Stimulated activated naive CD8-positive, alpha-beta T cell treated with anti-CD3 and anti-CD28 coated beads, Interleukin-15, amount 100 ng/mL, for 72 hours (primary cell): ENCODE measurements around the gene OTOG.
"Not testable (repeated sequence)": the region's sequence is repeated elsewhere in the genome, so short reads cannot be mapped to it uniquely, and the experiment has no call there.

Experiments
- ATAC-seq: fragments of 150-1000 bp; cut with Tn5 transposase; 2 replicates; pipeline ENCODE4 v1.10.0; 2021; ENCODE audit warnings: mild to moderate bottlenecking, moderate library complexity
- DNase-seq, 2 donors: peaks; one replicate each; pipeline ENCODE4 v3.0.0; 2021 to 2022
- H3K27ac Mint-ChIP-seq, 2 donors: one replicate each; pipeline ENCODE4 v1.8.0; 2022; ENCODE audit warnings: mild to moderate bottlenecking in 2 of 2, mixed read lengths in 2 of 2, moderate library complexity in 2 of 2
- H3K27me3 Mint-ChIP-seq: one replicate; pipeline ENCODE4 v1.8.0; 2022; ENCODE audit warnings: mixed read lengths
- H3K4me1 Mint-ChIP-seq: one replicate; pipeline ENCODE4 v1.8.0; 2022; ENCODE audit warnings: mild to moderate bottlenecking, mixed read lengths
- H3K4me3 Mint-ChIP-seq, 2 donors: one replicate each; pipeline ENCODE4 v1.8.0; 2022; ENCODE audit warnings: mild to moderate bottlenecking in 2 of 2, mixed read lengths in 2 of 2, moderate library complexity in 1 of 2
- H3K9me3 Mint-ChIP-seq, 2 donors: one replicate each; pipeline ENCODE4 v1.8.0; 2022; ENCODE audit warnings: mixed read lengths in 2 of 2

The OTOG gene

DNA sequence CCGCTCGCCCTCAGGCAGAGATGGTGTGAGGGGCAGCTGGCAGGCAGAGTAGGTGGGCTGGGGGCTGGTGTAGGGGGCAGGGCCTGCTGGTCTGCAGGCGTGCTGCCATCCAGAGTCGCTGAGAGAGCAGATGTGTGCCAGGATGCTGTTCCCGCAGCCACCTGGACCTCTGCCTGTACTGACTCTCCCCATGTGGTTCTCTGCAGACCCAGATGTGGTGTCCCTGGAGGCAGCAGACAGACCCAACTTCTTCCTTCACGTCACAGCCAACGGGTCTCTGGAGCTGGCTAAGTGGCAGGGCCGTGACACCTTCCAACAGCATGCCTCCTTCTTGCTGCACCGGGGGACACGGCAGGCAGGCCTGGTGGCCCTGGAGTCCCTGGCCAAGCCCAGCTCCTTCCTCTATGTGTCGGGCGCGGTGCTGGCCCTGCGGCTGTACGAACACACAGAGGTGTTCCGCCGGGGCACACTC lies 58.6 kb downstream of the OTOG start:
- Mint-ChIP-seq H3K4me1 (peaks cover 14% of the 10 kb centered on the region), H3K9me3 (no peaks in the 10 kb centered on the region), H3K27ac (no peak overlapping the region), H3K27me3 (peaks cover 10% of the 10 kb centered on the region), H3K4me3 (no peak overlapping the region)
- DNase-seq (no peak), ATAC-seq (no peak)

DNA sequence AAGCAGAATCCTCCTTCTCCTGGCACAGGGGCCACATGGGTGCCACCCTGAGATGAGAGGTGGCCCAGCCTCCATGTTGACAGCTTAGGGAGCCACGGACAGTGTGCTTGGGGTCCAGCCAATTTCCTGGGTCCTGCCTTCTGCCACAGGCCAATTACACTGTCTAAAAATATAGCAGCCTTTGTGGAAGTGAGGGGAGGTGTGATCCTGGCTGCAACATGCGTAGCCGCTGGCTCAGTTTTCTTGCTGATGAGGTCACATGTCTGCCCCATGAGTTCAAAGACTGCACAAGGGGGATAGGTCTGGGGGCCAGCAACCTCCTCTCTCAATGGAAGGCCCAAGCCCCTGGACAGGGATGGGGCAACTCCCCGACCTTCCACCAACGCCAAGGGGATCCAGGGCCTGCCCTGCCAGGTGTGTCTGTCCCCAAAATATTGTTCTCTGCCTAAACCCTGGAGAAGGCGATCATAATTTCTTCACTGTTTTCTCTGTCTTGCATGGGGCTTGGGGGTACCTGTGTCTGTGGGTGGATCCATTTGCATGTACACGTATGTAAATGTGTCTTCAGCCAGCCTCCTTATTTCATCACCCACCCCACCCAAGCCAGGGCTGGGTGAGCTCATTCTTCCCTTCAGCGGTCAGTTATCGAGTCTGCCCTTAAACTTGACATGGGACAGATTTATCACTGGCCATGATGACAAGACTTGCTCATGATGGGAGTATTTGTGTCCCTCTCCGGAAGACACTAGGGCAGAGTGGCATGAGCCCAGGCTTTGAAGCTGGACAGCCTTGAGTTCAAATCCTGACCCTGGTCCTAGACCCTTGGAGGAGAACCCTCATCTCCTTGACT lies 59.4 kb downstream of the OTOG start:
- DNase-seq = no peak
- peaks cover 10% of the 10 kb centered on the region for H3K27me3 Mint-ChIP-seq
- no peaks in the 10 kb centered on the region for H3K9me3 Mint-ChIP-seq
- ATAC-seq = no peak
- peak overlapping the region in 1 of 2 donors; percentile 53 for H3K27ac Mint-ChIP-seq
- H3K4me1 Mint-ChIP-seq = peaks cover 6% of the 10 kb centered on the region
- no peak overlapping the region for H3K4me3 Mint-ChIP-seq

DNA sequence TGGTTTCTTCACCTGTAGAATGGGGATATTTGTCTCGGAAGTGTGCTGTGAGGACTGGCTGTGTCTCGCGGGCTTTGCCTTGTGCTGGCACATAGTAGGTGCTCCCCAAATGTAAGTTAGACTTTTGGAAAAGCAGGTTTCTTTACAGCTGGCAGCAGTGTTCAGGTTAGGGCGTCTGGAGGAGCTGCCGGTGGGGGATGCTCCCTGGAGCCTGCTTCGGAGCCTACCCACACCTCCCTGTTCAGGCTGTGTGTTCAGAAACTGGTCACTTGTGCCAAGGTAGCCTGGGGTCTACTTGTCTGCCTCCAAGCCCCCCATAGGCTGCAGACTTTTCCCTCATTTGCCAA lies 60.0 kb downstream of the OTOG start:
- peaks cover 10% of the 10 kb centered on the region for H3K27me3 Mint-ChIP-seq
- H3K9me3 Mint-ChIP-seq = no peaks in the 10 kb centered on the region
- H3K4me3 Mint-ChIP-seq = no peak overlapping the region
- ATAC-seq (no peak), DNase-seq (no peak)
- peaks cover under 1% of the 10 kb centered on the region for H3K4me1 Mint-ChIP-seq
- peak overlapping the region in 1 of 2 donors; percentile 43 for H3K27ac Mint-ChIP-seq

DNA sequence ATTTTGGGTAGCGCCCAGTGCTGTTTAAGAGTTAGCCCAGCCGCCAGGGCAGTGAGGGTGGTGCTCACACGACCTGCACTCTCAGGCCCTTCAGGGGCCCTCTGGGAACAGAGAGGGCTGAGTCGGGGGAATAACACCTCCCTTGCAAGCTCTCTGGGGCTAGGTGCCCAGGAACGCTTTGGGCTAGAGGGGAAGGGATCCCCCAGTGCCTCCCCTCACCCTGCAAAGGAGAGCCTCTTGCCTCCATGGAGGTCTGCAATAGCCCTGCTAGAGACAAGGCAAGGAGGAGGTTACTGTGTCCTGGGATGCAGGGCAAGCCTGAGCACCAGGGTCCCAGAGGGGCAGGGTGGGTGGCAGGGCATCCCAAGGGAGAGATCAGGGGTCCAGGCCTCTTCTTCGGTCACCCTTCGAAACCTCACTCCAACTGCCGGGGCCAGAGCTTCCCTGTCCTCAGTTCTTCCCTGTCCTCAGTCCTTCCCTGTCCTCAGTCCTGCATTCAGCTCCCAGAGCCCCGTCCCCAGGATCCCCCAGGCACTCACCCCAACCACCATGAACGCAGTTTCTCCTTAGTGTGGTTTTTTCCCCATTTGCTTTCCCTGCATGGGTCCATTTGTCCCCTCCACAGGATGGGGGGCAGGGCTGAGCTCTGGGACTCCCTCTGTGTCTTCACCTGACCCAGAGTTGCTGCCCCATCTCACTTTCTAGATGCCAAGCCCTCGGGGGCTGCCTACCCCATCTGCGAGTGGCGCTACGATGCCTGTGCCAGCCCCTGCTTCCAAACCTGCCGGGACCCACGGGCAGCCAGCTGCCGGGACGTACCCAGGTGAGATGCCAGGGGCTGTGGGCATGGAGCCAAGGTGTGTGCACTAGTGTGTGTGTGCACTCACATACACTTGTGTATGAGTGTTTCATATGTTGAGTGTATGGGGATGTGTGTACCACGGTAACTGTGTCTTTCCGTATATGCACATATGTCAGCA lies 60.8 kb downstream of the OTOG start:
- DNase-seq = no peak
- Mint-ChIP-seq H3K27me3 (peaks cover 10% of the 10 kb centered on the region), H3K27ac (peak overlapping the region in 1 of 2 donors; percentile 43), H3K4me1 (no peaks in the 10 kb centered on the region), H3K4me3 (no peak overlapping the region), H3K9me3 (no peaks in the 10 kb centered on the region)
- ATAC-seq = no peak

DNA sequence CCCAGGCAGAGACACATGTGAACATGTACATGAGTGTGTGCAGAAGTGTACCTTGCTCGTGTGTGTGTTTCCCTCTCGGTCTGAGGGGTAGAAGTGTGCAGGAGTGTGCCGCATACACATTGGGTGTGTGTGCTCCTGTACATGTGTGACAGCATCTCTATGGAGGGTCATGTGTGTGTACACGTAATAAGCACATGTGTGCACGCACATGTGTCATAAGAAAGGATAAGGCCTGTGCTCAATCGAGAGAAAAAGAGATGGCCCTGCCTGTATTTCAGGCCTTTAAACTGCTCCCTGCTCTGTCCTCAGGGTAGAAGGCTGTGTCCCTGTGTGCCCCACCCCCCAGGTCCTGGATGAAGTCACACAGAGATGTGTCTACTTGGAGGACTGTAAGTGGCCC lies 61.8 kb downstream of the OTOG start:
- DNase-seq (no peak), ATAC-seq (no peak)
- no peaks in the 10 kb centered on the region for H3K9me3 Mint-ChIP-seq
- no peak overlapping the region for H3K4me3 Mint-ChIP-seq
- peak overlapping the region in 1 of 2 donors; percentile 30 for H3K27ac Mint-ChIP-seq
- H3K4me1 Mint-ChIP-seq = no peaks in the 10 kb centered on the region
- peaks cover 10% of the 10 kb centered on the region for H3K27me3 Mint-ChIP-seq

DNA sequence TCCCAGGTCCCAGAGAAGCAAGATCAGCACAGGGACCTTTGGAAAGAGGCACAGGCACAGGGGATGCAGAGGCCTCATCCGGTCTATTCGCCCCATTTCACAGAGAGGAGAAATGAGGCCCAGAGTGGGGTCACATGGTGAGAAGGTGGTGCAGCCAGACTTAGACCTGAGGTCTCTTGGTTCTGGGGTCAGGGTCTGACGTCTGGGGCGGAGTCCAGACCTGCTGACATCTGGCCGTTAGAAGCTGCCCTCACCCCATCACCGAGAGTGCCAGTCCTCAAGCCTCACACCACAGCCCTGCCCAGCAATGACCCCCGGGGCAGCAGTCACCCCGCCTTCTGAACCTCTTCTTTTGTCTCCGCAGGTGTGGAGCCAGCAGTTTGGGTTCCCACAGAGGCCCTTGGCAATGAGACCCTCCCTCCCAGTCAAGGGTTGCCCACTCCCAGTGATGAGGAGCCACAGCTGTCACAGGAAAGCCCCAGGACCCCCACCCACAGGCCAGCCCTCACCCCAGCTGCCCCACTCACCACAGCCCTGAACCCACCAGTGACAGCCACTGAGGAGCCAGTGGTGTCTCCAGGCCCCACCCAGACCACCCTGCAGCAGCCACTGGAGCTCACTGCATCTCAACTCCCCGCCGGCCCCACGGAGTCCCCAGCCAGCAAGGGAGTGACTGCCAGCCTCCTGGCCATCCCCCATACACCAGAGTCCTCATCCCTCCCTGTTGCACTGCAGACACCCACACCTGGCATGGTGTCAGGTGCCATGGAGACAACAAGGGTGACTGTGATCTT lies 62.4 kb downstream of the OTOG start:
- ATAC-seq (no peak), DNase-seq (no peak)
- Mint-ChIP-seq H3K27me3 (peaks cover 15% of the 10 kb centered on the region), H3K4me1 (no peaks in the 10 kb centered on the region), H3K27ac (no peak overlapping the region), H3K9me3 (no peaks in the 10 kb centered on the region), H3K4me3 (no peak overlapping the region)

DNA sequence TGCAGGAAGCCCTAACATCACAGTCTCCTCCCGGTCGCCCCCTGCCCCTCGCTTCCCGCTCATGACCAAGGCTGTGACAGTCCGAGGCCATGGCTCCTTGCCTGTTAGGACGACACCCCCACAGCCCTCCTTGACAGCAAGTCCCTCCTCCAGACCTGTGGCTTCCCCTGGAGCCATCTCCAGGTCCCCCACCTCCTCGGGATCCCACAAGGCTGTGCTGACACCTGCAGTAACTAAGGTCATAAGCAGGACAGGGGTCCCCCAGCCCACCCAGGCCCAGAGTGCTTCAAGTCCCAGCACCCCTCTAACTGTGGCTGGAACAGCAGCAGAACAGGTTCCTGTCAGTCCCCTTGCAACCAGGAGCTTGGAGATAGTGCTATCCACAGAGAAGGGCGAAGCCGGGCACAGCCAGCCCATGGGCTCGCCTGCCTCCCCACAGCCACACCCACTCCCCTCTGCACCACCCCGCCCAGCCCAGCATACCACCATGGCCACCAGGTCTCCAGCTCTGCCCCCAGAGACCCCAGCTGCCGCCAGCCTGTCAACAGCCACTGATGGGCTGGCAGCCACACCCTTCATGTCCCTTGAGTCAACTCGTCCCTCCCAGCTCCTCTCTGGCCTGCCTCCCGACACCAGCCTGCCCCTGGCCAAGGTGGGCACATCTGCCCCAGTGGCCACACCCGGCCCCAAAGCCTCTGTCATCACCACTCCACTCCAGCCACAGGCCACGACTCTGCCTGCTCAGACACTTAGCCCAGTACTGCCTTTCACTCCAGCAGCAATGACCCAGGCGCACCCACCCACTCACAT lies 63.2 kb downstream of the OTOG start:
- peaks cover 19% of the 10 kb centered on the region for H3K27me3 Mint-ChIP-seq
- H3K27ac Mint-ChIP-seq = peak overlapping the region in 1 of 2 donors; percentile 71
- DNase-seq (no peak), ATAC-seq (no peak)
- H3K4me1 Mint-ChIP-seq = no peaks in the 10 kb centered on the region
- H3K4me3 Mint-ChIP-seq = no peak overlapping the region
- H3K9me3 Mint-ChIP-seq = no peaks in the 10 kb centered on the region

DNA sequence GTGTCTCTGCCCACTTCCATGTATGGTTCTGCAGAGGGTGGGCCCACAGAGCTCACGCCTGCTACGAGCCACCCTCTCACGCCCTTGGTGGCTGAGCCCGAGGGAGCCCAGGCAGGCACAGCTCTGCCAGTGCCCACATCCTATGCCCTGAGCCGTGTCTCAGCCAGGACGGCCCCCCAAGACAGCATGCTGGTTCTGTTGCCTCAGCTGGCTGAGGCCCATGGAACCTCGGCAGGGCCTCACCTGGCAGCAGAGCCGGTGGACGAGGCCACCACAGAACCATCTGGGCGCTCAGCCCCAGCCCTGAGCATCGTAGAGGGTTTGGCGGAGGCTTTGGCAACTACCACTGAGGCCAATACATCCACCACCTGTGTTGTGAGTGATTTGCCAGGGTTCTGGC lies 64.0 kb downstream of the OTOG start:
- DNase-seq (no peak), ATAC-seq (no peak)
- Mint-ChIP-seq H3K4me1 (no peaks in the 10 kb centered on the region), H3K27ac (no peak overlapping the region), H3K9me3 (no peaks in the 10 kb centered on the region), H3K4me3 (no peak overlapping the region), H3K27me3 (peaks cover 18% of the 10 kb centered on the region)

DNA sequence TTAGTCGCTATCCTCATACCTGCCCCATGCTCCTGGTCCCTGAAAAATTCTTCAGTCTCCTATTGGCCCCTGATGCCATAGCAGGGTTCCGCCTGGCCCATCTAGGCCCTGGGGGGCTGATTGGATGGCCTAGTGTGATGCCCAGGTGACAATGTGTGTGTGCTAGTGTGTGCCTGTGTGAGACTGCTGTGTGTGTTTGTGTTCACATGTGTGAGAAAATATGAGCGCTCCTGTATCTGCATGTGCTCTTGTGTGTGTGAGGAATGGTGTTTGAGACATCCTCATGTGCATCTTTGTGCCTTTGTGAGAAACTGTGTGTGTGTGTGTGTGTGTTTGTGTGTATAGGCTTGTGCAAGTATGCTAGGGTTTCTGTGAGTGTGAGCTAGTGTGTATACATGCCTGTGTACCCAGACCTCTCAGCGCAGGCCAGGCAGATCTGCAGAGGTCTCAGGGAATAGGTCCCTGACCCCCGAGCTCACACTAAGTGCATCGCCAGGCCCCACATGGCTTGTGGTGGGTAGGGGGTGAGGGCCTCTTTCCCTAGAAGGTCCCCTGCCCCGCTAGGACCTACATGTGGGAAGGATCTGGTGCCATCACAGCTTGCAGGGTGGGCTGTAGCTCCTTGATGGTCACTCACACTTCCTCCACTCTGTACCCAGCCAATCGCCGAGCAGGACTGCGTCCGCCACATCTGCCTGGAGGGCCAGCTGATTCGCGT lies 64.6 kb downstream of the OTOG start:
- Mint-ChIP-seq H3K27me3 (peaks cover 11% of the 10 kb centered on the region), H3K4me1 (no peaks in the 10 kb centered on the region), H3K27ac (peak overlapping the region in 1 of 2 donors; percentile 6), H3K9me3 (no peaks in the 10 kb centered on the region), H3K4me3 (no peak overlapping the region)
- ATAC-seq (no peak), DNase-seq (no peak)

DNA sequence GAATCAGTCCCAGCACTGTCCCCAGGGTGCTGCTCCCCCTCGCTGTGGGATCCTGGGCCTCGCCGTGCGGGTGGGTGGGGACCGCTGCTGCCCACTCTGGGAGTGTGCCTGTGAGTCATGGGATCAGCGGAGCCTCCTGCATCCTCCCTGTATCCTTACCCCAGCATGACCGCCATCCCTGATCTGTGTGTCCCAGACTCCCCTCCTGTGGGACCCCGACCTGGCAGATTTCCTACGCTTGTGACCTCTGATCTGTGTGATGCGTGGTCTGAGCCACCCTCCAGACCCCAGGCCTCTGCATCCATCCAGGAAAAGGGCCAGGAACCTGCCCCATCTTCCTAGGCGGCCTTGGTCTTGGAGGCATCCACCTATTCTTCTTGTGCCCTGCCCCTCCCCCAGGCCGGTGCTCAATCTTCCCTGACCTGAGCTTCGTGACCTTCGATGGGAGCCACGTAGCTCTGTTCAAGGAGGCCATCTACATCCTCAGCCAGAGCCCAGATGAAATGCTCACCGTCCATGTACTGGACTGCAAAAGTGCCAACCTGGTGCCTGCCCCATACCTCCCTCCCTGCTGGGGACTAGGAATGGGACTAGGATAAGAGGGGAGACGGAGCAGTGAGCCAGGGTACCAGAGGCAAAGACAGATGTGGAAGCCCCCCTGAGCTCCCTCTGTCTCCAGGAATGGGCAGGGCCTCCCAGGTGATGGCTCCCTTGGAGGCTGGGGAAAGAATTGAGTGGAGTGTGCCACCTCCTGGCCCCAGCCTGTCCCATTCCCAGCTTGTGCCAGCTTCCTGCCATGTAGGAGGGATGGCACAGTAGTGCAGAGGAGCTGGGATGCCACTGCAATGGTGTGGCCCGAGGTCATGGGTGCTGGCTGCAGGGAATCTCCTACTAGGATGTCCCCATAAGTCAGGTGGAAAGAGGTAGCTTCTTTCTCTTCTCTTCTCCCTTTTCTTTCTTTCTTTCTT lies 65.4 kb downstream of the OTOG start:
- no peak overlapping the region for H3K4me3 Mint-ChIP-seq
- DNase-seq = no peak
- H3K9me3 Mint-ChIP-seq = no peaks in the 10 kb centered on the region
- ATAC-seq = no peak
- H3K27ac Mint-ChIP-seq = no peak overlapping the region
- peaks cover 8% of the 10 kb centered on the region for H3K27me3 Mint-ChIP-seq
- no peaks in the 10 kb centered on the region for H3K4me1 Mint-ChIP-seq

DNA sequence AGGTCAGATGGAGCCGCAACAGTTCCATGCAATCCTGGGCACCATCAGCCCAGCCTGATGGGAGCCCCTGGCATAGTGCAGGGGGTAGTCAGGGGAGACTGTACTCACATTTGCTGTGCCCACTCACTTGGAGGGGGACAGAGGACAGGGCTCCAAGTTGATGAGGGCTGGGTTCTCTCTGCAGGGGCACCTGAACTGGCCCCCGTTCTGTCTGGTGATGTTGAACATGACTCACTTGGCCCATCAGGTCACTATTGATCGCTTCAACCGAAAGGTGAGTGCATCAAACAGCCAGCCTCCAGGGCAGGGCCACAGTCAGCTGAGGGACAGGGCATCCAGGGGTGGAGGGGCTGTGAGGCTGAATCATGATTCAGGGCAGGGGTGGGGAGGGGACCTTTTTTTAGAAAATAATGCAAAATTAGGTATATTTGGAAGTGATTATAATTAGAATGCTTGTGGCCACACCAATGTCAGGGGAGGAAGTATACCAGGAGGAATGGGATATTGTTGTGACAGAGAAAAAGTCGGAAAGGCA lies 66.4 kb downstream of the OTOG start:
- Mint-ChIP-seq H3K4me1 (no peaks in the 10 kb centered on the region), H3K27me3 (peaks cover 14% of the 10 kb centered on the region), H3K9me3 (no peaks in the 10 kb centered on the region), H3K27ac (no peak overlapping the region), H3K4me3 (no peak overlapping the region)
- ATAC-seq (no peak), DNase-seq (no peak)

DNA sequence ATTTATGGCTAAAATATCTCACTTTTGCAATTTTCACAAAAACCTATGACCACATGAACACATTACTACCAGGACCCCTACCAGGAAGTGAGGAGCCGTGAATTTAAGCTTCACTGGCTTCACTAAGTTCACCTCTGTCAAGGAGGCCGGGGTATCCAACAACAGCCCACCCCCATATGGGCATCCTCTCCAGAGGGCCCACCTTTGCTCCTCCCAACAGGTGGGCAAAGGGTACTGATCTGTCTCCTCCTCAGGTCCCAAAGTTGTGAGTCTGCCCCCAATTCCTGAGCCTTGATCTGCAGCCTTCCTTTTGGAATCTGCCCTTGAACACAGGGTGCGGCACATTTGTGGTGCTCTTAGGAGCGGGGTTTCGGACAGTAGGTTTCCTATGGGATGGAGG lies 66.9 kb downstream of the OTOG start:
- no peak overlapping the region for H3K4me3 Mint-ChIP-seq
- DNase-seq = no peak
- no peak for ATAC-seq

DNA sequence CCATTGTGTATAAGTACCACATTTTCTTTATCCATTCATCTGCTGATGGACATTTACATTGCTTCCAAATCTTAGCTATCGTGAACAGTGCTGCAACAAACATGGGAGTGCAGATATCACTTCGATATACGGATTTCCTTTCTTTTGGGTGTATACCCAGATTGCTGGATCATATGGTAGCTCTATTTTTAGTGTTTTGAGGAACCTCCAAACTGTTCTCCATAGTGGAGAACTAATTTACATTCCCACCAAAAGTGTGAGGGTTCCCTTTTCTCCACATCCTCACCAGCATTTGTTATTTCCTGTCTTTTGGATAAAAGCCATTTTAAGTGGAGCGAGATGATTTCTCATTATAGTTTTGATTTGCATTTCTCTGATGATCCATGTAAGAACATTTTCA lies 75.7 kb downstream of the OTOG start:
- not testable (repeated sequence) for H3K27ac Mint-ChIP-seq, DNase-seq, H3K4me3 Mint-ChIP-seq, ATAC-seq, H3K4me1 Mint-ChIP-seq
- Mint-ChIP-seq H3K9me3 (peaks cover 29 to 30% of the 10 kb centered on the region in 2 donors), H3K27me3 (peaks cover 51% of the 10 kb centered on the region)

More for the DNA sequence above, 66.9 kb downstream of the OTOG start:
- no peak overlapping the region for H3K27ac Mint-ChIP-seq
- H3K4me1 Mint-ChIP-seq = no peaks in the 10 kb centered on the region
- no peaks in the 10 kb centered on the region for H3K9me3 Mint-ChIP-seq
- H3K27me3 Mint-ChIP-seq = peaks cover 14% of the 10 kb centered on the region
